ENCODE results near the gene TEAD4.

The TEAD4 gene

DNA sequence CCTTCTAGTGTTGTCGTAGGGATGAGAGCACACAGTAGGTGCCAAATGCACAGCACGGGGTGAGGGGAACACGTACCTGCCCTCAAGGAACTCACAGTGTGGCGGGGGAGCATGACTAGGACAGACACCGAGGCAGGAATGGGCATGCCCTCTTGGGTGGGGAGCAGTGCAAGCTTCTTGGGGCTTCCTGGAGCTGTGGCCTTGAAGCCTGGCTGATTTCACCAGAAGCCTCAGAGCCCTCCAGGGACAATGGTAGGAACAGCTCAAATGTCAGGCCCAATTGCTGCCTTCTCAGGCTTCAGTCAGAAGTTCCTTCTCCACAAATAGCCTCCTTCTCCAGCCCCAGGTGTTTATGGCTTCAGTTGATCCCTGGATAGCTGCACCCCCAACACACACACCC lies 43.4 kb downstream of the TEAD4 start:
- no peak for DNase-seq (ENCODE audit: low read depth in 2 of 2)

DNA sequence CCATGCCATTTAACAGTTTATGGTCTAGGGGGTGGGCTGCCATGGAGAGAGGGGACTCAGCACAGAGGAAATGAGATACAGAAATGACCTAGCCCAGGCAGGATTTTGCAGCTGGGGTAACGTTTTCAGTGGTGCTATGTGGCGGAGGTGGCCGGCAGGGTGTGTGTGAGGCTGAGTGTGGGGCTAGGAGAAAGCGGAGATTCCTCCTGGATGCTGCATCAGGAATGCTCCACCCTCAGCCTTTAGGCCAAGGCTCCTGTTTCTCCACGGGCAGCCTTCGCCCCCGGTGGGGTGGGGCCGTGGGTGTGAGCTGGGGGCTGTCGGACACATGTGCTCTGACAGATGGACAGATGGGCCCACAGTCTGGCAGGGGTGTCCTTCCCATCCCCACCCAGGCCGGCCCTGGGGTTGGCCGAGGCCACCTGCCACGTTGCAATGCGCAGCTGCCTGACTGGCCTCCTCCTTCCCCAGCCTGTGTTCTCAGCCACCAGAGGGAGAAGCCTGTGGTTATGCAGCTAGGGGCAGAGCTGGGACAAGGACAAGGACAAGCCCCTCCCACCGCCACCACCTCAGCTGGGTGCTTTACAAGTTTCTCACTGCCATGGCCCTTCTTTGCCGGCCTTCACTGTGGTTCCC lies 44.3 kb downstream of the TEAD4 start:
- DNase-seq (ENCODE audit: low read depth in 2 of 2), result no peak

- no peak for DNase-seq (ENCODE audit: low read depth in 2 of 2)
These were observed 45.7 kb downstream of the TEAD4 start for GRCh38 chr12:3004655-3005565.

DNA sequence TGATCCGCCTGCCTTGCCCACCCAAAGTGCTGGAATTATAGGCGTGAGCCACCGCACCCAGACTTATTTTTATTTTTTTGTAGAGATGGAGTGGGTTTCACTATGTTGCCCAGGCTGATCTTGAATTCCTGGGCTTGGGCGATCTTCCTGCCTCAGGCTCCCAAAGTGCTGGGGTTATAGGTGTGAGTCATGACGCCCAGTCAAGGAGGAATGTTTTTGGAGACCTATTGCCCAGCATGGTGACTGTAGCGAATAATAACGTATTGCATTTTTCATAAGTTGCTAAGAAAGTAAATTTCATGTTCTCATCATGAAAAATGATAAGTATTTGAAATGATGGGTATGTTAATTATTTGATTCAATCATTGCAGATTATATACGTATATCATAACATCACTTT lies 46.5 kb downstream of the TEAD4 start:
- DNase-seq (ENCODE audit: low read depth in 2 of 2), result no peak

- DNase-seq (ENCODE audit: low read depth in 2 of 2), result no peak
These were observed 50.6 kb downstream of the TEAD4 start for GRCh38 chr12:3009780-3010179.

- DNase-seq (ENCODE audit: low read depth in 2 of 2), result no peak
These were observed 51.2 kb downstream of the TEAD4 start for GRCh38 chr12:3010214-3010930.

DNA sequence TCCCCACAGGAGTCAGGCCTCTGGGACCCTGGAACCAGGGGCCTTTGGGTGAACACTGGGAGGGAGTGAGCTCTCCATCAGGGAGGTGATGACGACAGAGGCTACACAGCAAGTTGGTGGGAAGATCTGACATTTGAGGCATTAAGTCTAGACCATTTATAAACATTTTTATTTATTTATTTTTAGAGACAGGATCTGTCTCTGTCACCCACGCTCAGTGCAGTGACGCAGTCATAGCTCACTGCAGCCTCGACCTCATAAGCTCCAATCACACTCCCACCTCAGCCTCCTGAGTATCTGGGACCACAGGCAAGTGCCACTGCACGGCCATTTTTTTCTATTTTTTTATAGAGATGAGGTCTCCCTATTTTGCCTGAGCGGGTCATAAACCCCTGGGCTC lies 53.6 kb downstream of the TEAD4 start:
- DNase-seq (ENCODE audit: low read depth in 2 of 2), result no peak

DNA sequence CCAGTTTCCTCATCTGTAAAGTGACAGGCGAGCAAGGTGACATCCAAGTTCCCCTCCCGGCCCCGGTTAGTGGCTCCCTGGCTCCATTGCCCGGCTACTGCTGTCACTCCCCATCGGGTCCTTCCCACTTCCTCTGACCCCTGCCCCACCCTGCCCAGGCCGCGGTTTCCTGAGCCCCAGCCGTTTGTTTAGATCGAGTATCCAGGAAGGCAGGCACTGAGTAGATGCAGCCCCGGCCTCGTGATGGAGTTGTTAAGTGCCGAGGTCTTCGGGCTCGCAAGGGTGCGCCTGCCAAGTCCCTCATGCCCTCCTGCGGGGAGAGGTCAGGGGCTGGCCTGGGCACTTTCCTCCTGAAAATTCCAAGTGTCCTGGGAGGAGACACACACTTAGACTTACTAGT lies 55.4 kb downstream of the TEAD4 start:
- DNase-seq (ENCODE audit: low read depth in 2 of 2), result no peak

GRCh38 chr12:3015356-3015755 lies 56.2 kb downstream of the TEAD4 start:
- DNase-seq (ENCODE audit: low read depth in 2 of 2), result no peak

- no peak for DNase-seq (ENCODE audit: low read depth in 2 of 2)
These were observed 57.0 kb downstream of the TEAD4 start for GRCh38 chr12:3016191-3016590.

DNA sequence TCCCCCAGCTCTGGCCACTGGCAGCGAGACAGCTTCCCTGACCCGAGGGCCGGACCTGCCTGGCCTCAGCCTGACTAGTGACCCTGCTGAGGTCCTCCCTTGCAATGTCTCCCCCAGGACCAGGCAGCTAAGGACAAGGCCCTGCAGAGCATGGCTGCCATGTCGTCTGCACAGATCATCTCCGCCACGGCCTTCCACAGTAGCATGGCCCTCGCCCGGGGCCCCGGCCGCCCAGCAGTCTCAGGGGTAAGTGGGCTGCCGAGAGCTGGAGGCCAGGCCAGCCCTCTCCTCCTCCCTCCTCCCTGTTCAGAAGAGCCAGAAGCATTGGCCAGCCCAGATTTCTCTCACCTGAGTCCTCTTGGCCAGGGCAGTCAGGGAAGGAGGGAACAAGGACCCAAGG lies 58.1 kb downstream of the TEAD4 start:
- no peak for DNase-seq (ENCODE audit: low read depth in 2 of 2)

GRCh38 chr12:3018284-3019004 lies 59.2 kb downstream of the TEAD4 start:
- DNase-seq (ENCODE audit: low read depth in 2 of 2), result no peak

- no peak for DNase-seq (ENCODE audit: low read depth in 2 of 2)
These were observed 59.9 kb downstream of the TEAD4 start for GRCh38 chr12:3019005-3019680.

DNA sequence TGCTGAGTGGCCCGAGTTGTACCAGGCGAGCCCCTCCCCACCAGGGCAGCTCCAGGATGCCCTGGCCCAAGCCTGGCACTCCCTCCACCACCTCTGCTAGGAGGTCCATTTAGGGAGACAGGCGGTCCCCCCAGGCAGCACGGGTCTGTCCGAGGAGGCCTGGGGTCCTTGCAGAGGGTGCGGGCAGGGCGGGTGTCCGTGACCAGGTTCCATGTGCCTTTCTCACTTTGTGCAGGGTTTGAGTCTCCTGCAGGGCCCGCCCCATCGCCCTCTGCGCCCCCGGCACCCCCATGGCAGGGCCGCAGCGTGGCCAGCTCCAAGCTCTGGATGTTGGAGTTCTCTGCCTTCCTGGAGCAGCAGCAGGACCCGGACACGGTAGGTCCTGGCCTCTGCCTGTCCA lies 61.2 kb downstream of the TEAD4 start:
- DNase-seq (ENCODE audit: low read depth in 2 of 2), result no peak

DNA sequence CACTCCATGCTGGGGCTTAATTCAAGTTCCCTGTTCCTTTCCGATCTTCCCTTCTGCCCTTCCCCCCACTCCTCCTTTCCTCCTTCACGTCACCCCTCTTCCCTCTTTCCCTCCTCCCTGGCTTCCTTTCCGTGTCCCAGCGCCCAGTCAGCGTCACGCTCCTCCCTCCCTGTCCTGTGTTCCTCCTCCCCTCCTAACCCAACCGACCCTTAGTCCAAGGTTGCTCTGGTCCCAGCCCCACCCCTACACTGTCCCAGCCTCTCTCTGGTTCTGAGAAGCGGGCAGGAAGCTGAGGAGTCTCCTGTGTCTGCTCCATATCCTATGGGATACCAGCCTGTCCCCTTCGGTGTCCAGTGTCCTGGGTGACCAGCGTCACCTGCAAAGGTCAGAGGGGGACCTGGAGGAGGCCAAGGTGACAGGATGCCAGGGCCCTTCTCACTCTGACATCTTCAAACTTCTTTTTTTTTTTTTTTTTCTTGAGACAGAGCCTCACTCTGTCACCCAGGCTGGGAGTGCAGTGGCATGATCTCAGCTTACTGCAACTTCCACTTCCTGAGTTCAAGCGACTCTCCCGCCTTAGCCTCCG lies 61.7 kb downstream of the TEAD4 start:
- DNase-seq (ENCODE audit: low read depth in 2 of 2), result no peak

DNA sequence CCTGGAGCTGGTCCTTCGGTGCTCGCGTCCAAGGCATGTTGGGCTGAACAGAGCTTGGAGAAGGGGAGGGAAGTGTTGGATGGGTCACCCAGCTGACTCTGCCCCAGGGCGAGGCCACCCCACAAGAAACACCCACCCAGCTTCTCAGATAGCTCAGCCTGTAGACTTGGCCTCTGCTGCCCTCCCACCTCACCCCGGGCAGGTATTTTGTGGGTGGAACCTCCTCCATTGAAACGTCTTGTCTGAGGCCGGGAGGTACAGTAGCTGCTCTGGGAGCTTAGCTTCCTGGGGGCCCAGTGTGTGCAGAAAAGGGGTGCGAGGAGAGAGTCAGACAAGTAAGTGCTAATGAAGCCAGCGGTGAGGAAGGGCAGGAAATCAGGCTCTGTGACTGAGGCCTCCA lies 63.2 kb downstream of the TEAD4 start:
- DNase-seq (ENCODE audit: low read depth in 2 of 2), result no peak

- DNase-seq (ENCODE audit: low read depth in 2 of 2), result no peak
These were observed 63.8 kb downstream of the TEAD4 start for GRCh38 chr12:3022961-3023360.

DNA sequence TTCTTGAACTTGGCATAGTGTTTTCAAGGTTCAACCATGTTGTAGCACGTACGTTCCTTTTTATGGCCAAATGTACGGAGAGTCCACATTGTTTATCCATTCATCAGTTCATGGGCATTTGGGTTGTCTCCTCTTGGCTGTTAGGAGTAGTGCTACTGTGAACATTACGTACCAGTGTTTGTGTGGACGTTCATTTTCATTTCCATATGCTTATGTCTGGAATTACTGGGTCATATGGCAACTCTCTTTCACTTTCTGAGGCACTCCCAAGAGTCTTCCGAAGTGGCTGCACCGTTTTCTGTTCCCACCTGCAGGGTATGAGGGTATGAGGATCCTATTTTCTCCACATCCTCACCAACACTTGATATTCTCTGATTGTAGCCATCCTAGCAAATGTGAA lies 68.9 kb downstream of the TEAD4 start:
- no peak for DNase-seq (ENCODE audit: low read depth in 2 of 2)

- no peak for DNase-seq (ENCODE audit: low read depth in 2 of 2)
These were observed 71.7 kb downstream of the TEAD4 start for GRCh38 chr12:3030821-3031429.

DNA sequence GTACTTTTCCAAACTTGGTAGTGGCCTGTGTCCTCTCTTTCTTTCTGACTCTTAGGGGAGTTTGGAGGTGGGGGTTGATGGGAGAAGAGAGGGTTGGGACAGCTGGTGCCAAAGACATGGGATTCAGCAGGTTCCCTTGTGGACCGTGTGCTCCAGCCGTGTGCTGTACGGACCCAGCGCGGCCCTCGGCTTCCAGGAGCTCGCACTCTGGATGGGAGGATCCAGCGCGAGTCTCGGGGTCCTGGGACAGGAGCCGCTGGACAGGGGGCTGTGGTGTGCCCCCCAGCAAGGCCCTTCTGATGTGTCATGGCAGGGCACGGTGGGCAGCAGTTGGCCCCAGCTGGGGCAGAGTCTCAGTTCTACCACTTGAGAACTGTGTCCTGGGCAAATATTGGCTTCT lies 73.0 kb downstream of the TEAD4 start:
- no peak for DNase-seq (ENCODE audit: low read depth in 2 of 2)

All from stimulated activated CD4-positive, alpha-beta T cell treated with anti-CD3 and anti-CD28 coated beads, Interleukin-4, amount 100 ng/mL, for 48 hours (primary cell).